HepG2 (cell line): ENCODE measurements around the gene KCNJ1. TPM values are rescaled to one million over a fixed set of nuclear protein-coding genes. Genes with fewer than 3 reads are reported as not detected.
A peak's percentile ranks its signal among the peaks of the same experiment; 100 is the strongest.

ENCODE experiments used
- ATAC-seq: fragments of 200-7000 bp; cut with Tn5 transposase; 3 replicates; pipeline ENCODE4 v1.9.1; 2020; ENCODE audit warnings: mild to moderate bottlenecking, moderate library complexity
- BruUV-seq: library from RNA; stranded (reverse); fragments of 400-500 nt; replicated peaks from 2 replicates; lab custom pipeline; 2021; lab: Mats Ljungman, UMichigan
- CTCF ChIA-PET: fragments of 300-600 bp; formaldehyde crosslinking; extraction: SDS; loops from one replicate; lab custom pipeline; 2021; ENCODE audit warnings: low total read pairs, inconsistent platforms, low intra/inter-chr PET ratio; lab: Yijun Ruan, JAX
- POLR2A ChIA-PET: fragments of 350-600 bp; sonication (Branson Sonifier 250); formaldehyde crosslinking; loops from one replicate; lab custom pipeline; 2020; ENCODE audit warnings: antibody characterized with exemption, inconsistent platforms; lab: Yijun Ruan, JAX
- DNase-seq: peaks from one replicate; pipeline ENCODE4 v3.0.0-alpha.2; 2015; ENCODE audit warnings: low spot score
- FAIRE-seq: peaks from 3 replicates; lab custom pipeline; 2011; peaks lifted over from hg19 to GRCh38; lab: Jason Lieb, UNC
- H2AFZ ChIP-seq: one replicate; pipeline ENCODE4 v1.6.1; 2011; ENCODE audit warnings: low read length, inconsistent platforms
- H3K27ac ChIP-seq: fragments of 300-600 bp; 3 replicates; pipeline ENCODE4 v1.8.0; 2011; ENCODE audit warnings: mixed run types, mild to moderate bottlenecking, mixed read lengths, low read length, inconsistent platforms; ENCODE audit not compliant: insufficient read depth; ENCODE audit errors: extremely low read length
- H3K27me3 ChIP-seq, 2 experiments: fragments of 200-600 bp in 1 of 2; 2 replicates in 1 of 2; 3 replicates in 1 of 2; pipeline versions ENCODE4 v1.6.0 to v1.8.0; 2011; ENCODE audit warnings: low read length in 2 of 2, mild to moderate bottlenecking in 2 of 2, moderate library complexity in 2 of 2, inconsistent platforms in 1 of 2; ENCODE audit not compliant: insufficient read depth in 2 of 2, control insufficient read depth in 1 of 2
- H3K36me3 ChIP-seq, 2 experiments: fragments of 200-600 bp in 1 of 2; replicated peaks in 1 of 2; 2 replicates in 1 of 2; 3 replicates in 1 of 2; pipeline versions ENCODE4 v1.5.1 to v1.8.0; 2011; ENCODE audit warnings: low read length in 2 of 2, inconsistent platforms in 1 of 2; ENCODE audit not compliant: insufficient read depth in 2 of 2, control insufficient read depth in 1 of 2
- H3K4me1 ChIP-seq: 2 replicates; pipeline ENCODE4 v1.5.1; 2012; ENCODE audit warnings: low read length, inconsistent platforms; ENCODE audit not compliant: insufficient read depth
- H3K4me2 ChIP-seq: 2 replicates; pipeline ENCODE4 v1.6.0; 2011; ENCODE audit warnings: low read depth, low read length, inconsistent platforms
- H3K4me3 ChIP-seq, 3 experiments: fragments of 200-600 bp in 1 of 3; sonication (generic), shearing (Covaris generic) in 1 of 3; replicated peaks in 1 of 3; 2 replicates each; pipeline ENCODE4 v1.5.1; 2011 to 2016; ENCODE audit warnings: low read length in 3 of 3, inconsistent platforms in 2 of 3, low read depth in 2 of 3, mild to moderate bottlenecking in 2 of 3, control low read depth in 1 of 3, mixed read lengths in 1 of 3; ENCODE audit not compliant: insufficient read depth in 1 of 3
- H3K79me2 ChIP-seq: one replicate; pipeline ENCODE4 v1.6.1; 2011; ENCODE audit warnings: low read length, inconsistent platforms; ENCODE audit not compliant: insufficient read depth
- H3K9ac ChIP-seq: 2 replicates; pipeline ENCODE4 v1.6.0; 2011; ENCODE audit warnings: mild to moderate bottlenecking, low read depth, low read length, inconsistent platforms; ENCODE audit not compliant: insufficient read depth
- H3K9me3 ChIP-seq: 2 replicates; pipeline ENCODE4 v1.5.1; 2012; ENCODE audit warnings: mild to moderate bottlenecking, low read length
- H4K20me1 ChIP-seq: 2 replicates; pipeline ENCODE4 v1.6.0; 2011; ENCODE audit warnings: inconsistent platforms, mild to moderate bottlenecking, low read length, moderate library complexity; ENCODE audit not compliant: insufficient read depth
- ATF7 ChIP-seq, 2 experiments: fragments of 450-650 bp in 1 of 2; sonication (generic) in 1 of 2; formaldehyde crosslinking in 1 of 2; IDR thresholded peaks; 2 replicates each; pipeline versions ENCODE4 v1.4.0 to v1.6.1; 2016 to 2020; ENCODE audit warnings: antibody characterized with exemption in 1 of 2, mild to moderate bottlenecking in 1 of 2, missing genetic modification reagents in 1 of 2
- ATF7-NPFF ChIP-seq: sonication (generic); formaldehyde crosslinking; IDR thresholded peaks from 2 replicates; pipeline ENCODE4 v1.8.1; 2023; ENCODE audit warnings: mild to moderate bottlenecking, low read depth, missing genetic modification reagents, moderate library complexity
- CEBPB ChIP-seq: IDR thresholded peaks from 2 replicates; pipeline ENCODE4 v1.6.1; 2011; ENCODE audit warnings: low read depth, low read length, improper control_type of control experiment, borderline replicate concordance
- GATAD2A ChIP-seq: IDR thresholded peaks from 2 replicates; pipeline ENCODE4 v1.6.1; 2016
- ZFP82 ChIP-seq: sonication (generic); formaldehyde crosslinking; IDR thresholded peaks from 2 replicates; pipeline ENCODE4 v1.5.1; 2020; ENCODE audit warnings: mild to moderate bottlenecking, missing genetic modification reagents, borderline replicate concordance
- WGBS: methylation state at CpG from one replicate; pipeline ENCODE4 v1.1.6; 2017; ENCODE audit warnings: low lambda C conversion rate; 5-methylcytosine and 5-hydroxymethylcytosine counted together
- in situ Hi-C: cut with HindIII; loops from 2 replicates; pipeline ENCODE4 v1.10.0; 2017; ENCODE audit warnings: low pct_unique_long_range_greater_than_20kb; ENCODE audit not compliant: extremely low pct_ligation_motif_present
- intact Hi-C: fragments of 100-400 bp; cut with micrococcal nuclease; formaldehyde crosslinking; loops from one replicate; pipeline ENCODE4 v1.10.0; 2022; ENCODE audit not compliant: unreplicated experiment
- polyA plus RNA-seq, 8 experiments: library from polyadenylated mRNA; depleted of rRNA in 3 of 8; stranded (reverse) in 7 of 8; unstranded in 1 of 8; fragments of >200 nt; fragmentation: Illumina TruSeq in 4 of 8; extraction: Trizol in 4 of 8; gene quantifications; 2 replicates each; pipeline versions ENCODE4 v1.2.1 to v1.2.3, GENCODE V29; 2011 to 2016; ENCODE audit warnings: low read depth in 4 of 8, missing spikeins in 1 of 8, mixed read lengths in 1 of 8; ENCODE audit not compliant: insufficient read depth in 1 of 8
- total RNA-seq, 5 experiments: library from RNA; depleted of rRNA; stranded (reverse); fragments of >200 nt; fragmentation: Illumina TruSeq; extraction: Trizol; gene quantifications; 2 replicates each; pipeline ENCODE4 v1.2.3, GENCODE V29; 2016; ENCODE audit warnings: low read depth in 1 of 5
- TF ChIP-seq, protein P1 (sequence below): sonication (generic); formaldehyde crosslinking; IDR thresholded peaks from 2 replicates; pipeline ENCODE4 v1.4.0; 2020; ENCODE audit warnings: missing genetic modification reagents
- TF ChIP-seq, protein P2 (sequence below): sonication (generic); formaldehyde crosslinking; IDR thresholded peaks from 2 replicates; pipeline ENCODE4 v1.5.0; 2020; ENCODE audit warnings: missing genetic modification reagents

KCNJ1 gene
- total and polyA plus RNA-seq, 2 of the 13 experiments (the other 11 are each of a cell fraction or from before 2014, with no cell fraction given): not detected

DNA sequence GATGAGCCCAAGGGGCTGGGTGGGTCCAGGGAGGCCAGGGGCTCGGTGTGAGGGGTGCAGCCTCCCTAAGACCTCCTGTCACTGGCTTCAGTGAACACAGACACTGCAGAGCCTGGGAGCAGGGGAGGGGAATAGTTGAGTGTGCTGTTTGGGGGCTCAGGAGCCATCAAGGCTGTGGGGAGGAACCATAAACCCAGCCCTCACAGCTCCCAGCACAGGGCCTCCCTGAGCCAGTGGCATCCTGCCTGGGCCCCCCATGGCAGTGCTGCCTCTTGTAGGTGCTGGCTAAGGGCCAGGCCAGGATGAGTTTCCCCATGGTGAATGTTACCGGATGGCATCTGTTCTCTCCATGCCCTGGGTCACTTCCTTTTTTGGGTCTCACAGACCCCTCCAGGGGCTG lies 49.6 kb upstream of the KCNJ1 start (continued):
- TF ChIP-seq ATF7-NPFF (no peak), ZFP82 (CRISPR knock-in tag) (no peak)
- TF ChIP-seq, protein P1, sequence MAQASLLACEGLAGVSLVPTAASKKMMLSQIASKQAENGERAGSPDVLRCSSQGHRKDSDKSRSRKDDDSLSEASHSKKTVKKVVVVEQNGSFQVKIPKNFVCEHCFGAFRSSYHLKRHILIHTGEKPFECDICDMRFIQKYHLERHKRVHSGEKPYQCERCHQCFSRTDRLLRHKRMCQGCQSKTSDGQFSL (CRISPR knock-in tag): no peak

DNA sequence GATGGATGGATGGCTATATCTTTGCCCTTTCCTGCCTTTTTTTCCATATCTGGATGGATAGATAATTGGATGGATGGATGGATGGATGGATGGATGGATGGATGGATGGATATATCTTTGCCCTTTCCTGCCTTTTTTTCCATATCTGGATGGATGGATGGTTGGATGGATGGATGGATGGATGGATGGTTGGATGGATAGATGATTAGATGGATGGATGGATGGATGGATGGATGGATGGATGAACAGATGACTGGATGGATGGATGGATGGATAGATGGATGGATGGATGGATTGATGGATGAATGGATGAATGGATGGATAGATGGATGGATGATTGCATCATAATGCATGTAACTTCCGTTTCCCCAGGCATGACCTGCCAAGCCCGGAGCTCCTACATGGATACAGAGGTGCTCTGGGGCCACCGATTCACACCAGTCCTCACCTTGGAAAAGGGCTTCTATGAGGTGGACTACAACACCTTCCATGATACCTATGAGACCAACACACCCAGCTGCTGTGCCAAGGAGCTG lies 49.0 kb upstream of the KCNJ1 start:
- POLR2A ChIA-PET: no interaction called here
- no TSS peak for BruUV-seq
- in situ Hi-C loops: no loop called here
- no peak for FAIRE-seq
- H3K9me3 ChIP-seq: no peaks in the 10 kb centered on the region
- no peak for ATAC-seq
- intact Hi-C loops: no loop called here
- no peak overlapping the region for H3K27ac ChIP-seq
- peaks cover 2 to 32% of the 10 kb centered on the region in 2 experiments; a peak in 4 of 5 replicates for H3K27me3 ChIP-seq
- no peak overlapping the region for H3K9ac ChIP-seq
- TF ChIP-seq CEBPB (peak; percentile 52; the same call in 1 of the 2 replicates), GATAD2A (CRISPR knock-in tag) (no peak), ATF7 (IDR thresholded peaks at IDR 0.05) (peak; percentile 78), ATF7 (CRISPR knock-in tag; IDR thresholded peaks at IDR 0.05) (no peak)
- TF ChIP-seq, protein P2, sequence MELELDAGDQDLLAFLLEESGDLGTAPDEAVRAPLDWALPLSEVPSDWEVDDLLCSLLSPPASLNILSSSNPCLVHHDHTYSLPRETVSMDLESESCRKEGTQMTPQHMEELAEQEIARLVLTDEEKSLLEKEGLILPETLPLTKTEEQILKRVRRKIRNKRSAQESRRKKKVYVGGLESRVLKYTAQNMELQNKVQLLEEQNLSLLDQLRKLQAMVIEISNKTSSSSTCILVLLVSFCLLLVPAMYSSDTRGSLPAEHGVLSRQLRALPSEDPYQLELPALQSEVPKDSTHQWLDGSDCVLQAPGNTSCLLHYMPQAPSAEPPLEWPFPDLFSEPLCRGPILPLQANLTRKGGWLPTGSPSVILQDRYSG (CRISPR knock-in tag): no peak
- CTCF ChIA-PET: no interaction called here
- no peaks in the 10 kb centered on the region for H3K79me2 ChIP-seq
- H2AFZ ChIP-seq: no peak overlapping the region
- no peak overlapping the region for H3K4me3 ChIP-seq
- no peaks in the 10 kb centered on the region for H3K36me3 ChIP-seq
- no peak for DNase-seq
- no peaks in the 10 kb centered on the region for H3K4me1 ChIP-seq
- H4K20me1 ChIP-seq: no peaks in the 10 kb centered on the region
- no peak overlapping the region for H3K4me2 ChIP-seq
- 3% methylated on average over 3 of the region's 3 CpGs for WGBS
